HEK293 (cell line): ENCODE results near the gene PANK4.

ENCODE experiments used
- ZBTB17 ChIP-seq: fragments of 450-650 bp; formaldehyde crosslinking; IDR thresholded peaks from 2 replicates; pipeline ENCODE4 v1.5.1; 2016; ENCODE audit warnings: missing biosample characterization, missing genetic modification characterization
- ZNF18 ChIP-seq: fragments of 450-650 bp; formaldehyde crosslinking; IDR thresholded peaks from 2 replicates; pipeline ENCODE4 v1.5.1; 2016; ENCODE audit warnings: missing biosample characterization, missing genetic modification characterization
- ZNF239 ChIP-seq: fragments of 450-650 bp; formaldehyde crosslinking; IDR thresholded peaks from 2 replicates; pipeline ENCODE4 v1.5.1; 2016; ENCODE audit warnings: missing biosample characterization, missing genetic modification characterization
- ZNF292 ChIP-seq: fragments of 450-650 bp; formaldehyde crosslinking; IDR thresholded peaks from 2 replicates; pipeline ENCODE4 v1.5.1; 2016; ENCODE audit warnings: low read depth, missing biosample characterization, missing genetic modification characterization, borderline replicate concordance
- ZNF660 ChIP-seq: fragments of 450-650 bp; IDR thresholded peaks from 2 replicates; pipeline ENCODE4 v1.5.1; 2018; ENCODE audit warnings: missing biosample characterization, mild to moderate bottlenecking, missing genetic modification characterization
- ZNF837 ChIP-seq: fragments of 450-650 bp; formaldehyde crosslinking; IDR thresholded peaks from 2 replicates; pipeline ENCODE4 v1.5.1; 2016; ENCODE audit warnings: missing biosample characterization, missing genetic modification characterization

- TF ChIP-seq ZNF292 (tag by site-specific recombination) (no peak), ZBTB17 (tag by site-specific recombination) (no peak), ZNF18 (tag by site-specific recombination) (no peak), ZNF239 (tag by site-specific recombination) (no peak), ZNF837 (tag by site-specific recombination) (no peak), ZNF660 (no peak)
Observed at GRCh38 chr1:2472109-2472508, 54.3 kb downstream of the PANK4 start.
